SK-N-SH (cell line): ENCODE measurements around the gene LCN10. TPM values are rescaled to one million over a fixed set of nuclear protein-coding genes. Genes with fewer than 3 reads are reported as not detected.

Experiments used
- CTCF ChIA-PET: fragments of 300-600, 350-600 bp; formaldehyde crosslinking; extraction: SDS; loops from one replicate; lab custom pipeline; 2021; lab: Yijun Ruan, JAX
- POLR2A ChIA-PET: fragments of 350-600 bp; sonication (Branson Sonifier 250); formaldehyde crosslinking; extraction: SDS; loops from one replicate; lab custom pipeline; 2020; ENCODE audit warnings: antibody characterized with exemption, inconsistent platforms; lab: Yijun Ruan, JAX
- DNase-seq: peaks from one replicate; pipeline ENCODE4 v3.0.0; 2012
- H2AFZ ChIP-seq: fragments of 200-600 bp; sonication (generic); 2 replicates; pipeline ENCODE4 v1.8.1; 2016; ENCODE audit warnings: antibody characterized with exemption, mild to moderate bottlenecking, low read depth
- H3F3A ChIP-seq: fragments of 200-600 bp; sonication (generic); replicated peaks from 2 replicates; pipeline ENCODE3; 2016; ENCODE audit warnings: antibody characterized with exemption, mild to moderate bottlenecking; ENCODE audit not compliant: insufficient read depth
- H3K27ac ChIP-seq, 2 experiments: fragments of 200-500 bp in 1 of 2; fragments of 200-600 bp in 1 of 2; sonication (Bioruptor generic) in 1 of 2; sonication (generic), shearing (Covaris generic) in 1 of 2; 2 replicates each; pipeline versions ENCODE4 v1.5.1 to v1.6.1; 2014 to 2016; ENCODE audit warnings: low read depth in 2 of 2, inconsistent platforms in 1 of 2, low read length in 1 of 2, mild to moderate bottlenecking in 1 of 2, mixed read lengths in 1 of 2
- H3K27me3 ChIP-seq: fragments of 200-600 bp; sonication (generic), shearing (Covaris generic); 2 replicates; pipeline ENCODE4 v1.6.1; 2016; ENCODE audit warnings: mixed run types; ENCODE audit not compliant: insufficient read depth
- H3K36me3 ChIP-seq, 2 experiments: fragments of 200-500 bp in 1 of 2; fragments of 200-600 bp in 1 of 2; sonication (Bioruptor generic) in 1 of 2; sonication (generic) in 1 of 2; replicated peaks in 1 of 2; 2 replicates each; pipeline versions ENCODE3 to v1.5.1; 2014 to 2016; ENCODE audit warnings: low read length in 1 of 2, mild to moderate bottlenecking in 1 of 2; ENCODE audit not compliant: insufficient read depth in 2 of 2, control insufficient read depth in 1 of 2
- H3K4me1 ChIP-seq, 2 experiments: fragments of 200-500 bp in 1 of 2; fragments of 200-600 bp in 1 of 2; sonication (Bioruptor generic) in 1 of 2; sonication (generic), shearing (Covaris generic) in 1 of 2; 2 replicates each; pipeline versions ENCODE4 v1.5.1 to v1.6.1; 2014 to 2016; ENCODE audit warnings: low read depth in 1 of 2, low read length in 1 of 2, mixed run types in 1 of 2; ENCODE audit not compliant: insufficient read depth in 2 of 2, control insufficient read depth in 1 of 2
- H3K4me2 ChIP-seq: fragments of 200-600 bp; sonication (generic), shearing (Covaris generic); 2 replicates; pipeline ENCODE4 v1.6.1; 2017; ENCODE audit warnings: mixed run types
- H3K4me3 ChIP-seq, 2 experiments: fragments of 200-500 bp in 1 of 2; fragments of 200-600 bp in 1 of 2; sonication (Bioruptor generic) in 1 of 2; sonication (generic), shearing (Covaris generic) in 1 of 2; 2 replicates each; pipeline versions ENCODE4 v1.5.1 to v1.8.1; 2014 to 2016; ENCODE audit warnings: low read depth in 2 of 2, inconsistent platforms in 1 of 2, low read length in 1 of 2, mild to moderate bottlenecking in 1 of 2, mixed read lengths in 1 of 2, moderate library complexity in 1 of 2
- H3K79me2 ChIP-seq: fragments of 200-600 bp; sonication (generic); 2 replicates; pipeline ENCODE4 v1.8.1; 2017; ENCODE audit warnings: mild to moderate bottlenecking; ENCODE audit not compliant: insufficient read depth
- H3K9ac ChIP-seq: fragments of 200-600 bp; sonication (generic); 2 replicates; pipeline ENCODE4 v1.6.1; 2017; ENCODE audit warnings: mixed run types
- H3K9me2 ChIP-seq: fragments of 200-600 bp; sonication (generic); 2 replicates; pipeline ENCODE4 v1.6.1; 2017; ENCODE audit warnings: mixed run types
- H3K9me3 ChIP-seq: fragments of 200-600 bp; sonication (generic); 2 replicates; pipeline ENCODE4 v1.6.1; 2017; ENCODE audit warnings: mixed run types, mild to moderate bottlenecking, moderate library complexity
- H4K20me1 ChIP-seq: fragments of 200-600 bp; sonication (generic); 2 replicates; pipeline ENCODE4 v1.6.1; 2017; ENCODE audit warnings: mild to moderate bottlenecking, mixed run types; ENCODE audit not compliant: insufficient read depth
- CTCF ChIP-seq: fragments of 200-600 bp; sonication (generic); IDR thresholded peaks from 2 replicates; pipeline ENCODE4 v1.6.1; 2017; ENCODE audit warnings: antibody characterized with exemption, mild to moderate bottlenecking, moderate library complexity
- ELF1 ChIP-seq: IDR thresholded peaks from 2 replicates; pipeline ENCODE4 v1.4.0; 2012
- EZH2phosphoT487 ChIP-seq: fragments of 200-600 bp; sonication (generic); IDR thresholded peaks from 2 replicates; pipeline ENCODE4 v1.6.1; 2017; ENCODE audit warnings: low read depth, mixed run types, mild to moderate bottlenecking, antibody characterized with exemption, moderate library complexity, borderline replicate concordance
- FOSL2 ChIP-seq: IDR thresholded peaks from 2 replicates; pipeline ENCODE4 v1.4.0; 2012; ENCODE audit warnings: low read depth, mild to moderate bottlenecking, moderate library complexity, borderline replicate concordance
- FOXJ3 ChIP-seq: sonication (generic); formaldehyde crosslinking; IDR thresholded peaks from 2 replicates; pipeline ENCODE4 v1.5.1; 2020; ENCODE audit warnings: mild to moderate bottlenecking, missing genetic modification reagents
- FOXM1 ChIP-seq: IDR thresholded peaks from 2 replicates; pipeline ENCODE4 v1.4.0; 2012; ENCODE audit warnings: low read depth, mild to moderate bottlenecking
- MEF2A ChIP-seq: IDR thresholded peaks from 2 replicates; pipeline ENCODE4 v1.4.0; 2012; ENCODE audit warnings: low read depth, borderline replicate concordance
- MXI1 ChIP-seq: IDR thresholded peaks from 2 replicates; pipeline ENCODE4 v1.6.1; 2012; ENCODE audit warnings: mild to moderate bottlenecking, low read depth, low read length, improper control_type of control experiment
- NFIC ChIP-seq: IDR thresholded peaks from 2 replicates; pipeline ENCODE4 v1.4.0; 2012; ENCODE audit warnings: borderline replicate concordance
- NRF1 ChIP-seq: IDR thresholded peaks from 2 replicates; pipeline ENCODE4 v1.6.1; 2012; ENCODE audit warnings: low read depth, mild to moderate bottlenecking, low read length
- PBX3 ChIP-seq: IDR thresholded peaks from 2 replicates; pipeline ENCODE4; 2012
- POLR2AphosphoS5 ChIP-seq: IDR thresholded peaks from 2 replicates; pipeline ENCODE4 v1.6.1; 2012; ENCODE audit warnings: low read depth, low read length
- RCOR1 ChIP-seq: fragments of 150-350 bp; IDR thresholded peaks from 2 replicates; pipeline ENCODE4 v1.6.1; 2017; ENCODE audit warnings: antibody characterized with exemption, low read length
- SIN3A ChIP-seq: IDR thresholded peaks from 2 replicates; pipeline ENCODE4 v1.6.1; 2012; ENCODE audit warnings: low read depth, mild to moderate bottlenecking, low read length, moderate library complexity, borderline replicate concordance
- TEAD4 ChIP-seq: IDR thresholded peaks from 2 replicates; pipeline ENCODE4 v1.4.0; 2012; ENCODE audit warnings: mild to moderate bottlenecking, borderline replicate concordance; ENCODE audit not compliant: insufficient read depth
- USF1 ChIP-seq: IDR thresholded peaks from 2 replicates; pipeline ENCODE4 v1.4.0; 2012; ENCODE audit warnings: low read depth, borderline replicate concordance
- YY1 ChIP-seq: IDR thresholded peaks from 2 replicates; pipeline ENCODE4 v1.4.0; 2012; ENCODE audit warnings: low read depth, mild to moderate bottlenecking
- WGBS: methylation state at CpG from one replicate; pipeline ENCODE4 v1.1.6; 2017; ENCODE audit warnings: low lambda C conversion rate; 5-methylcytosine and 5-hydroxymethylcytosine counted together
- polyA plus RNA-seq, 3 experiments: library from polyadenylated mRNA; depleted of rRNA; stranded (reverse); fragments of >200 nt; gene quantifications; 2 replicates each; pipeline ENCODE4 v1.2.3, GENCODE V29; 2012

The LCN10 gene
- polyA plus RNA-seq, 1 of the 3 experiments (the other 2 are of a cell fraction): not detected

- H3K4me1 ChIP-seq: no peaks in the 10 kb centered on the region; a peak in 1 of 4 replicates
- POLR2A ChIA-PET: no interaction called here
These were observed 3.9 kb upstream of the LCN10 start for GRCh38 chr9:136746621-136747020.

More at GRCh38 chr9:136746621-136747020, 3.9 kb upstream of the LCN10 start:
- DNase-seq: no peak
- Histone ChIP-seq H3K4me2 (no peak overlapping the region), H3K27me3 (no peaks in the 10 kb centered on the region), H3K36me3 (no peaks in the 10 kb centered on the region), H3K9ac (no peak overlapping the region), H3K9me2 (no peaks in the 10 kb centered on the region), H3K79me2 (no peaks in the 10 kb centered on the region), H2AFZ (no peak overlapping the region), H3F3A (no peaks in the 10 kb centered on the region), H3K27ac (no peak overlapping the region), H4K20me1 (no peaks in the 10 kb centered on the region), H3K9me3 (no peaks in the 10 kb centered on the region), H3K4me3 (no peak overlapping the region)
- CTCF ChIA-PET: interaction anchor here (0.7 to 4.7 kb wide), 3 partner anchors 14 to 23 kb away, joined by 3 to 19 read pairs (median 5); no protein-coding TSS in a partner anchor
- TF ChIP-seq CTCF (no peak), PBX3 (no peak), USF1 (no peak), TEAD4 (no peak), RCOR1 (no peak), FOXM1 (no peak), YY1 (no peak), NRF1 (no peak), FOXJ3 (CRISPR knock-in tag) (no peak), NFIC (no peak), POLR2AphosphoS5 (no peak), FOSL2 (no peak), SIN3A (no peak), EZH2phosphoT487 (no peak), MXI1 (no peak), MEF2A (no peak), ELF1 (no peak)
- WGBS: 80% methylated on average over 1 of the region's 18 CpGs
